ENCODE results near the gene TRPC4AP. TPM values are rescaled to one million over a fixed set of nuclear protein-coding genes. Genes with fewer than 3 reads are reported as not detected.
A peak's percentile ranks its signal among the peaks of the same experiment; 100 is the strongest.

TRPC4AP gene
- total RNA-seq, 2 donors from 2014 or later, result 32.4 to 39.2 TPM

- no peak overlapping the region for H3K4me3 ChIP-seq
- no peak overlapping the region for H3K27ac ChIP-seq
- H3K27me3 ChIP-seq, result no peaks in the 10 kb centered on the region
- H3K4me1 ChIP-seq, result peaks cover 0 to 5% of the 10 kb centered on the region in 2 donors
- TF ChIP-seq, protein P1, sequence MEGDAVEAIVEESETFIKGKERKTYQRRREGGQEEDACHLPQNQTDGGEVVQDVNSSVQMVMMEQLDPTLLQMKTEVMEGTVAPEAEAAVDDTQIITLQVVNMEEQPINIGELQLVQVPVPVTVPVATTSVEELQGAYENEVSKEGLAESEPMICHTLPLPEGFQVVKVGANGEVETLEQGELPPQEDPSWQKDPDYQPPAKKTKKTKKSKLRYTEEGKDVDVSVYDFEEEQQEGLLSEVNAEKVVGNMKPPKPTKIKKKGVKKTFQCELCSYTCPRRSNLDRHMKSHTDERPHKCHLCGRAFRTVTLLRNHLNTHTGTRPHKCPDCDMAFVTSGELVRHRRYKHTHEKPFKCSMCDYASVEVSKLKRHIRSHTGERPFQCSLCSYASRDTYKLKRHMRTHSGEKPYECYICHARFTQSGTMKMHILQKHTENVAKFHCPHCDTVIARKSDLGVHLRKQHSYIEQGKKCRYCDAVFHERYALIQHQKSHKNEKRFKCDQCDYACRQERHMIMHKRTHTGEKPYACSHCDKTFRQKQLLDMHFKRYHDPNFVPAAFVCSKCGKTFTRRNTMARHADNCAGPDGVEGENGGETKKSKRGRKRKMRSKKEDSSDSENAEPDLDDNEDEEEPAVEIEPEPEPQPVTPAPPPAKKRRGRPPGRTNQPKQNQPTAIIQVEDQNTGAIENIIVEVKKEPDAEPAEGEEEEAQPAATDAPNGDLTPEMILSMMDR (IDR thresholded peaks at IDR 0.05), result no peak
- DNase-seq (ENCODE audit: low spot score), result no peak
- peaks cover 100% of the 10 kb centered on the region for H3K36me3 ChIP-seq
- H3K9me3 ChIP-seq, result no peaks in the 10 kb centered on the region
Measured at GRCh38 chr20:34999021-34999451, 93.6 kb downstream of the TRPC4AP start.

DNA sequence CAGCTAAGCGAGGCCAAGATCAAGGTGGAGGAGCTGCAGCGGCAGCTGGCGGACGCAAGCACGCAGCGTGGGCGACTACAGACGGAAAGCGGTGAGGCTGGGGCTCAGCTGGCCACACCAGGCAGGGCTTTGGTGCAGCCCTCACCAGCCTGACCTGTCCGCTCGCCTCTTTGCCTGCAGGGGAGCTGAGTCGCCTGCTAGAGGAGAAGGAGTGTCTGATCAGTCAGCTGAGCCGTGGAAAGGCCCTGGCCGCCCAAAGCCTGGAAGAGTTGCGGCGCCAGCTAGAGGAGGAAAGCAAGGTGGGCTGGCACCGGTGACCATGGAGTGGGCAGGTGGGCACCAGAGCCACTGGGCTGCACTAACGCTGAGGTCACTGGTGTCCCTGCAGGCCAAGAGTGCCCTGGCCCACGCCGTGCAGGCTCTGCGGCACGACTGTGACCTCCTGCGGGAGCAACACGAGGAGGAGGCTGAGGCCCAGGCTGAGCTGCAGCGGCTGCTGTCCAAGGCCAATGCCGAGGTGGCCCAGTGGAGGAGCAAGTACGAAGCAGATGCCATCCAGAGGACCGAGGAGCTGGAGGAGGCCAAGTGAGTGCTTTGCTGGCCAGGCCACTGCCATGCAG, 94.2 kb downstream of the TRPC4AP start:
- no peak for DNase-seq (ENCODE audit: low spot score)
- Histone ChIP-seq H3K4me3 (no peak overlapping the region), H3K27me3 (no peaks in the 10 kb centered on the region), H3K36me3 (peaks cover 100% of the 10 kb centered on the region), H3K27ac (no peak overlapping the region), H3K4me1 (peaks cover 0 to 5% of the 10 kb centered on the region in 2 donors), H3K9me3 (no peaks in the 10 kb centered on the region)
- TF ChIP-seq, protein P1 (IDR thresholded peaks at IDR 0.05), result no peak

DNA sequence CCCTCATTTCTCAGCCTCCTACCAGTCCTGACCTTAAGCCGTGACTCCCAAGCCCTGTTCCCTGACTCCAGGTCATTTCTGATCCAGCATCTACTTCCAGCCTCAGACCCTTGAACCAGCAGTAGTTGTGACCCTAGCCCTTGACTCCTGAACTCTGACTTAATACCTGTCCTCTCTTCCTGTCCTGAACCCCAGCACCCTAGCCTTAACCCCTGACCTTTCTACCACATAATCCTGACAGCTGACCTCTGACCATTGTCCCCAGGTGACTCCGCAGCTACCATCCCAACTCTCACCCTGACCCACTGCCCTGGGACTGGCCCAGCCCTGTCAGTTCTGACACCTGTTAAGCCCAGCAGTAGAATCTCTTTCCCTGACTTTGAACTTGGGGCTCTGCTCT, 94.8 kb downstream of the TRPC4AP start:
- no peak for DNase-seq (ENCODE audit: low spot score)
- Histone ChIP-seq H3K27me3 (no peaks in the 10 kb centered on the region), H3K4me3 (no peak overlapping the region), H3K4me1 (peaks cover 0 to 5% of the 10 kb centered on the region in 2 donors), H3K36me3 (peaks cover 100% of the 10 kb centered on the region), H3K27ac (no peak overlapping the region), H3K9me3 (no peaks in the 10 kb centered on the region)
- TF ChIP-seq, protein P1 (IDR thresholded peaks at IDR 0.05), result no peak

- H3K4me1 ChIP-seq, result peaks cover 0 to 5% of the 10 kb centered on the region in 2 donors
- no peaks in the 10 kb centered on the region for H3K27me3 ChIP-seq
- no peak for DNase-seq (ENCODE audit: low spot score)
- TF ChIP-seq, protein P1 (IDR thresholded peaks at IDR 0.05), result no peak
- peak overlapping the region in 1 of 2 donors; percentile 26 for H3K27ac ChIP-seq
- H3K4me3 ChIP-seq, result no peak overlapping the region
- no peaks in the 10 kb centered on the region for H3K9me3 ChIP-seq
- H3K36me3 ChIP-seq, result peaks cover 97% of the 10 kb centered on the region
Measured at GRCh38 chr20:34997131-34997561, 95.5 kb downstream of the TRPC4AP start.

- DNase-seq (ENCODE audit: low spot score), result no peak
- no peaks in the 10 kb centered on the region for H3K9me3 ChIP-seq
- H3K27ac ChIP-seq, result peak overlapping the region in 1 of 2 donors; percentile 26
- no peak overlapping the region for H3K4me3 ChIP-seq
- H3K4me1 ChIP-seq, result peaks cover 0 to 5% of the 10 kb centered on the region in 2 donors
- no peaks in the 10 kb centered on the region for H3K27me3 ChIP-seq
- TF ChIP-seq, protein P1 (IDR thresholded peaks at IDR 0.05), result no peak
- peaks cover 94% of the 10 kb centered on the region for H3K36me3 ChIP-seq
Measured at GRCh38 chr20:34996243-34997028, 96.2 kb downstream of the TRPC4AP start.
